ENCODE measurements around the gene CEP95. TPM values are rescaled to one million over a fixed set of nuclear protein-coding genes. Genes with fewer than 3 reads are reported as not detected.

Gene CEP95
- polyA plus RNA-seq, 3 donors = 4.6 to 42.1 (median 5.0) TPM

DNA sequence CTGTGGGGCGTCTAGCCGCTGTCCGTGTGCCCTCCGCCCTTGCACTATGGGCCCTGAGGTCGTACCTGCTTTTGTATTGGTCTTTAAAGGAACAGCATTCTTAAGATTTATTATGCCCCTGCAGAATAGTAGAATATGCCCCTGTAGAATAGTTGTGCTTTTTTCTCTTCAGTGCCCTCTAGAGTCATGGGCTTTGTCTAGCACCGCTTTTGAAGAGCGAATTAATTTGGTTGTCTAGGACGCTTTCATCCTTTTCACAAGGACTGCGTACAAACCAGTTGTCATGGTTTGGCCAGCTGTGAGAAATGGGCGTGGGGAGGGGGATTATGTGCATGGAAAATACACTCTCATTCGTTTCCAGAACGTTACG, 621 bp downstream of the CEP95 start:
- H3K27ac Mint-ChIP-seq = peak overlapping the region; percentile 100
- Histone ChIP-seq H3K4me2 (replicated peaks; ENCODE audit: extremely low read depth, low read length, poor library complexity, severe bottlenecking) (peak overlapping the region; percentile 94), H3K27ac (ENCODE audit: low read depth in 1 of 2, low read length in 2 of 2) (peak overlapping the region; percentile 99 to 100), H3K9ac (ENCODE audit: insufficient read depth, low read length, poor library complexity, severe bottlenecking) (peak overlapping the region; percentile 99), H3K79me2 (ENCODE audit: insufficient read depth, low read length) (peaks cover 73% of the 10 kb centered on the region), H3K36me3 (replicated peaks in 1 of 2; ENCODE audit: control insufficient read depth in 1 of 2, insufficient read depth in 2 of 2, low read length in 2 of 2) (peaks cover 42 to 57% of the 10 kb centered on the region in 2 donors), H3K9me3 (replicated peaks in 1 of 2; ENCODE audit: control insufficient read depth in 1 of 2, insufficient read depth in 1 of 2, low read length in 2 of 2) (no peaks in the 10 kb centered on the region), H3K4me3 (replicated peaks in 1 of 3; ENCODE audit: low read depth in 2 of 3, low read length in 3 of 3) (peak overlapping the region; percentile 91 to 99 (median 99)), H4K20me1 (ENCODE audit: insufficient read depth, low read length) (peaks cover 43% of the 10 kb centered on the region), H2AFZ (ENCODE audit: insufficient read depth, low read depth, low read length, poor library complexity, severe bottlenecking) (peak overlapping the region; percentile 94), H3K27me3 (ENCODE audit: control insufficient read depth in 2 of 2, insufficient read depth in 2 of 2, low read length in 2 of 2) (no peaks in the 10 kb centered on the region), H3K4me1 (ENCODE audit: control insufficient read depth in 1 of 2, insufficient read depth in 2 of 2, low read length in 2 of 2) (peaks cover 21 to 40% of the 10 kb centered on the region in 2 donors)
- H3K4me1 Mint-ChIP-seq = peaks cover 27% of the 10 kb centered on the region
- 0% methylated on average over 7 of the region's 13 CpGs for WGBS (ENCODE audit: insufficient coverage)
- H3K9me3 Mint-ChIP-seq = peaks cover 0 to 5% (median 2%) of the 10 kb centered on the region in 7 donors
- TF ChIP-seq, protein P1, sequence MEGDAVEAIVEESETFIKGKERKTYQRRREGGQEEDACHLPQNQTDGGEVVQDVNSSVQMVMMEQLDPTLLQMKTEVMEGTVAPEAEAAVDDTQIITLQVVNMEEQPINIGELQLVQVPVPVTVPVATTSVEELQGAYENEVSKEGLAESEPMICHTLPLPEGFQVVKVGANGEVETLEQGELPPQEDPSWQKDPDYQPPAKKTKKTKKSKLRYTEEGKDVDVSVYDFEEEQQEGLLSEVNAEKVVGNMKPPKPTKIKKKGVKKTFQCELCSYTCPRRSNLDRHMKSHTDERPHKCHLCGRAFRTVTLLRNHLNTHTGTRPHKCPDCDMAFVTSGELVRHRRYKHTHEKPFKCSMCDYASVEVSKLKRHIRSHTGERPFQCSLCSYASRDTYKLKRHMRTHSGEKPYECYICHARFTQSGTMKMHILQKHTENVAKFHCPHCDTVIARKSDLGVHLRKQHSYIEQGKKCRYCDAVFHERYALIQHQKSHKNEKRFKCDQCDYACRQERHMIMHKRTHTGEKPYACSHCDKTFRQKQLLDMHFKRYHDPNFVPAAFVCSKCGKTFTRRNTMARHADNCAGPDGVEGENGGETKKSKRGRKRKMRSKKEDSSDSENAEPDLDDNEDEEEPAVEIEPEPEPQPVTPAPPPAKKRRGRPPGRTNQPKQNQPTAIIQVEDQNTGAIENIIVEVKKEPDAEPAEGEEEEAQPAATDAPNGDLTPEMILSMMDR (IDR thresholded peaks at IDR 0.05) = peak; percentile 44
- peaks cover 51 to 53% of the 10 kb centered on the region in 2 donors for H3K36me3 Mint-ChIP-seq
- peak in 2 of 3 donors; percentile 37 to 38 for DNase-seq
- peak overlapping the region; percentile 99 to 100 for H3K4me3 Mint-ChIP-seq
- intact Hi-C loops (cut with micrococcal nuclease) = no loop called here
- H3K27me3 Mint-ChIP-seq (ENCODE audit: low read depth in 3 of 3) = no peaks in the 10 kb centered on the region

DNA sequence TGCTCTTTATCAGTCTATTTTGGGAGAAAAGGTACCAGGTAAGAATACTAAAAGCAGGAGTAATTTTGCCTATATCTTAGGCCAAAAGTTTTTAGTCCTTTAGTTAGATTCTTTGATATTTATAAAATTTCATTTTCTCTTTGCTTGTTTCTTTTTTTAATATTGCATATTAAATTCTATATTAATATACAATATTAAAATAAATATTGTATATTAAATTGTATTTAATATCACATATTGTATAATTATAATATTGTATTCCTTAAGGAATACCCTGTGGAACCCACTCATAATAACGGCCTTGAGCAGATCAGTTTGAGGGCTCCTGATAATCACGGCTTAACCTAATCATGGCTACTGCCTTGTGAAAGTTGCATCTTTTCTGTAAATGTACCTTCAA, 1.9 kb downstream of the CEP95 start:
- H3K36me3 Mint-ChIP-seq = peaks cover 46 to 47% of the 10 kb centered on the region in 2 donors
- 100% methylated on average over 1 of the region's 2 CpGs for WGBS (ENCODE audit: insufficient coverage)
- H3K4me1 Mint-ChIP-seq = peaks cover 21% of the 10 kb centered on the region
- no peak overlapping the region for H3K4me3 ChIP-seq (replicated peaks in 1 of 3; ENCODE audit: low read depth in 2 of 3, low read length in 3 of 3)
- peaks cover 19 to 30% of the 10 kb centered on the region in 2 donors for H3K4me1 ChIP-seq (ENCODE audit: control insufficient read depth in 1 of 2, insufficient read depth in 2 of 2, low read length in 2 of 2)
- no peaks in the 10 kb centered on the region for H3K27me3 ChIP-seq (ENCODE audit: control insufficient read depth in 2 of 2, insufficient read depth in 2 of 2, low read length in 2 of 2)
- peaks cover 0 to 5% (median 2%) of the 10 kb centered on the region in 7 donors for H3K9me3 Mint-ChIP-seq
- intact Hi-C loops (cut with micrococcal nuclease) = no loop called here
- no peak for DNase-seq
- H3K27me3 Mint-ChIP-seq (ENCODE audit: low read depth in 3 of 3) = no peaks in the 10 kb centered on the region
- no peak overlapping the region for H3K4me2 ChIP-seq (replicated peaks; ENCODE audit: extremely low read depth, low read length, poor library complexity, severe bottlenecking)
- H3K4me3 Mint-ChIP-seq = no peak overlapping the region
- peaks cover 36 to 57% of the 10 kb centered on the region in 2 donors for H3K36me3 ChIP-seq (replicated peaks in 1 of 2; ENCODE audit: control insufficient read depth in 1 of 2, insufficient read depth in 2 of 2, low read length in 2 of 2)
- H4K20me1 ChIP-seq (ENCODE audit: insufficient read depth, low read length) = peaks cover 36% of the 10 kb centered on the region
- H3K27ac Mint-ChIP-seq = no peak overlapping the region
- no peaks in the 10 kb centered on the region for H3K9me3 ChIP-seq (replicated peaks in 1 of 2; ENCODE audit: control insufficient read depth in 1 of 2, insufficient read depth in 1 of 2, low read length in 2 of 2)
- peaks cover 60% of the 10 kb centered on the region for H3K79me2 ChIP-seq (ENCODE audit: insufficient read depth, low read length)
- H3K9ac ChIP-seq (ENCODE audit: insufficient read depth, low read length, poor library complexity, severe bottlenecking) = no peak overlapping the region
- TF ChIP-seq, protein P1 (IDR thresholded peaks at IDR 0.05) = no peak
- H2AFZ ChIP-seq (ENCODE audit: insufficient read depth, low read depth, low read length, poor library complexity, severe bottlenecking) = no peak overlapping the region
- H3K27ac ChIP-seq (ENCODE audit: low read depth in 1 of 2, low read length in 2 of 2) = no peak overlapping the region

All from CD14-positive monocyte (primary cell).